ENCODE data around the gene TMIGD2.
A peak's percentile ranks its signal among the peaks of the same experiment; 100 is the strongest.
"Not testable (repeated sequence)": the region's sequence is repeated elsewhere in the genome, so short reads cannot be mapped to it uniquely, and the experiment has no call there.

TMIGD2 gene

DNA sequence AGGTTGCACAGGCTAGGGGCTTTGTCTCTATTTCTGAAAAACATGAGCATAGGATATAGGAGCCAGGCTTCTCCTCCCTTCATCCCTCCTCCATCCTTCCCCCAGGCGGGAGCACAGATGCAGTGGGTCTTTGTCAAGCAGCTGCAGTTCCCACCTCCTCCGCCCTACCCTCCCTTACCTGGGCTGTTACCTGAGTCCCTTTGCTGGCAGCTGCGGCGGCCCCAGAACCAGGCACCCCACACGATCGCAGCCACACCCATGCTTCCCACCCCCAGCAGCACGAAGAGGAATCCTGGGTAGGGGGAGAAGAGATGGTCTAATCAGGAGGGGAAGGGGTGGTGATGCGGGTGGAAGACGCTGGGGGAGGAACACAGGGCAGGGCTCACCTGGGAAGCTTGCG lies 7.8 kb downstream of the TMIGD2 start:
- H3K27ac ChIP-seq (ENCODE audit: low read depth, low read length): no peak overlapping the region
- no peak overlapping the region for H3K9ac ChIP-seq (ENCODE audit: low read depth, low read length)
- no peaks in the 10 kb centered on the region for H3K9me3 ChIP-seq (ENCODE audit: insufficient read depth, low read depth, low read length)
- no peaks in the 10 kb centered on the region for H3K4me1 ChIP-seq (ENCODE audit: insufficient read depth, low read length)
- H3K27me3 ChIP-seq (ENCODE audit: insufficient read depth, low read length): no peaks in the 10 kb centered on the region
- 63% methylated on average over 8 of the region's 10 CpGs for WGBS
- H3K4me3 ChIP-seq (ENCODE audit: low read length): no peak overlapping the region
- H3K36me3 ChIP-seq (ENCODE audit: insufficient read depth, low read length): no peaks in the 10 kb centered on the region

DNA sequence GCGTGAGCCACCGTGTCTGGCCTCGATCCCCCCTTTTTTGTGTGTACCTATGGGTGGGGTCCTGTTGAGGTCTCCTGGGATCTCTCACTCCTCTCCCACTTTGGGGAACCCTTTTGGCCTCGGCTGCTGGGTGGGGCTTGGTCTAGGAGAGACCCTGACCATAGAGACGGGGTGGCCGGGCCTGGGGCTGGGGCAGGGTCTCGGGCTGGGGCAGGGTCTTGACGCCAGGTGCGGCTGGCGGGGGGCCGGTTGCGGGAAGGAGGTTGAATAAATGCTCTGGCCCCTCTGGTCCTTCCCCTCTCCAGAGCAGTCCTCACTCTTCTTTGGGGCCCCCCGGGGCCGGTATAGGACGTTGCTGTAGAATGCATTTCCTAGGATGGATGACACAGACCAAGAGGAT lies 9.7 kb downstream of the TMIGD2 start:
- no peak overlapping the region for H3K27ac ChIP-seq (ENCODE audit: low read depth, low read length)
- H3K36me3 ChIP-seq (ENCODE audit: insufficient read depth, low read length): no peaks in the 10 kb centered on the region
- WGBS: 91% methylated on average over 15 of the region's 15 CpGs
- no peak overlapping the region for H3K4me3 ChIP-seq (ENCODE audit: low read length)
- H3K27me3 ChIP-seq (ENCODE audit: insufficient read depth, low read length): no peaks in the 10 kb centered on the region
- H3K4me1 ChIP-seq (ENCODE audit: insufficient read depth, low read length): no peaks in the 10 kb centered on the region
- no peaks in the 10 kb centered on the region for H3K9me3 ChIP-seq (ENCODE audit: insufficient read depth, low read depth, low read length)
- no peak overlapping the region for H3K9ac ChIP-seq (ENCODE audit: low read depth, low read length)

DNA sequence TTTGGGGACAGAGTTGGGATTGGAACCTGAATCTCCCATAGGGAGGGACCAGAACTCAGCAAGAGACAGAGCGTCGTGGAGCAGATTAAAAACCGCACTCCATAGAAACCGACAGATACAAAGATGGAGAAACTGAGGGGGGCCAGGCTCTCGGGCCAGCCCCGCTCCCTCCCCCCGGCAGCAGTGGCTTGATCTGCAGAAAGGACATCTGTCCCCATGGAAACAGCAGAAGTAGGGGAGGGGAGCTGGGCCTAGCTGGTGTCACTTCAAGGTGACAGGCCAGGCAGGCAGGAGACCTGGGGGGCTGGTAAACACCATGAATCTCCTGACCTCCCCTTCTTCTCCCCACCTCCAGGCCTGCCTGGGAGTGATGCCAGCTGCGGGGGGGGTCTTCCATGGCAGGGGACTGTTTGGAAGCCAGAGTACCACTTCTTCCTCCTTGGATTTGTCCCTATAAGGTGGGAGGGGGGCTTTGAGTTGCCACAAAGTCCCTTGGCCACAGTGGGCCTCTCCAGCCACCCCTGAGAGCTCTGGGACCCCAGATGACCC lies 10.9 kb downstream of the TMIGD2 start:
- Histone ChIP-seq H3K27ac (ENCODE audit: low read depth, low read length) (no peak overlapping the region), H3K27me3 (ENCODE audit: insufficient read depth, low read length) (no peaks in the 10 kb centered on the region), H3K9ac (ENCODE audit: low read depth, low read length) (no peak overlapping the region), H3K9me3 (ENCODE audit: insufficient read depth, low read depth, low read length) (no peaks in the 10 kb centered on the region), H3K36me3 (ENCODE audit: insufficient read depth, low read length) (no peaks in the 10 kb centered on the region), H3K4me1 (ENCODE audit: insufficient read depth, low read length) (no peaks in the 10 kb centered on the region), H3K4me3 (ENCODE audit: low read length) (no peak overlapping the region)
- WGBS: 86% methylated on average over 8 of the region's 8 CpGs

DNA sequence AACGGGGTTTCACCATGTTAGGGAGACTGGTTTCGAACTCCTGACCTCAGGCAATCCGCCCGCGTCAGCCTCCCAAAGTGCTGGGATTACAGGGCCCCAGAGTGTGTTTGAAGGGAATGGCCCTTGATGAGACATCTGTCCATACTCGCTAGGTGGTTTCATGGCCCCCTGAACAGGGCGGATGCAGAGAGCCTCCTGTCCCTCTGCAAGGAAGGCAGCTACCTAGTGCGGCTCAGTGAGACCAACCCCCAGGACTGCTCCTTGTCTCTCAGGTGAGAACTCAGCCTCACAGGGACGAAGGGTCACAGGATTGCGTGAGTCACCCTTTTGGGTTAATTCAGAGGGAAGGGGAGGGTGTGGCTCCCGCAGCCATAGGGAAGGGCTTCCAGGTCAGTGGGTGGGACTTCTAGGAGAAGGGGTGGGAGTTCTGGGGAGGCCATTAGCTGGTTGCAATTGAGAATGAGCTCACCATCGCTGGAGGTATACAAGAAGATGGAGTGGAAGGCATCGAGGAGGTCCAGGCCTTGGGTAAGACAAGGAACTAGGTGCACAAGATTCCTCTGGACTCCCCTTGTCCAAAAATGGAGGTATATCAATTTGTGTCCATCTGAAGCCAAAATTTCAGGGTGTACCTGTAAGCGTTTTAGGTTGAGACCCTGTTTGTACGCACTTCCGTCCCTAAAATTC lies 14.0 kb downstream of the TMIGD2 start:
- H3K27me3 ChIP-seq (ENCODE audit: insufficient read depth, low read length): no peaks in the 10 kb centered on the region
- H3K27ac ChIP-seq (ENCODE audit: low read depth, low read length): no peak overlapping the region
- H3K36me3 ChIP-seq (ENCODE audit: insufficient read depth, low read length): no peaks in the 10 kb centered on the region
- H3K4me1 ChIP-seq (ENCODE audit: insufficient read depth, low read length): peaks cover 2% of the 10 kb centered on the region; the same call in 1 of the 2 replicates
- WGBS: 83% methylated on average over 16 of the region's 16 CpGs
- no peak overlapping the region for H3K9ac ChIP-seq (ENCODE audit: low read depth, low read length)
- no peak overlapping the region for H3K4me3 ChIP-seq (ENCODE audit: low read length)
- H3K9me3 ChIP-seq (ENCODE audit: insufficient read depth, low read depth, low read length): no peaks in the 10 kb centered on the region

DNA sequence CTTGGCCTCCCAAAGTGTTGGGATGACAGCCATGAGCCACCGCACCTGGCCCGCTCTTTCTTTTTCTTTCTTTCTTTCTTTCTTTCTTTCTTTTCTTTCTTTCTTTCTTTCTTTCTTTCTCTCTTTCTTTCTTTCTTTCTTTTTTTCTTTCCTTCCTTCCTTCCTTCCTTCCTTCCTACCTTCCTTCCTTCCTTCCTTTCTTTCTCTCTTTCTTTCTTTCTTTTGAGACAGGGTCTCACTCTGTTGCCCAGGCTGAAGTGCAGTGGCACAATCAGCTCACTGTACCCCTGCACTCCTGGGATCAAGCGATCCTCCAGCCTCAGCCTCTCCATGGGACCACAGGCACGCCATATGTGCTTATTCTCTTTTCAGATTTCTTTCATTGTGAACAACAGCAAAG lies 16.0 kb downstream of the TMIGD2 start:
- H3K36me3 ChIP-seq (ENCODE audit: insufficient read depth, low read length); H3K4me1 ChIP-seq (ENCODE audit: insufficient read depth, low read length); H3K27ac ChIP-seq (ENCODE audit: low read depth, low read length); H3K9me3 ChIP-seq (ENCODE audit: insufficient read depth, low read depth, low read length); H3K4me3 ChIP-seq (ENCODE audit: low read length); H3K9ac ChIP-seq (ENCODE audit: low read depth, low read length): not testable (repeated sequence)
- WGBS: 97% methylated on average over 4 of the region's 4 CpGs
- H3K27me3 ChIP-seq (ENCODE audit: insufficient read depth, low read length): peaks cover 11% of the 10 kb centered on the region

DNA sequence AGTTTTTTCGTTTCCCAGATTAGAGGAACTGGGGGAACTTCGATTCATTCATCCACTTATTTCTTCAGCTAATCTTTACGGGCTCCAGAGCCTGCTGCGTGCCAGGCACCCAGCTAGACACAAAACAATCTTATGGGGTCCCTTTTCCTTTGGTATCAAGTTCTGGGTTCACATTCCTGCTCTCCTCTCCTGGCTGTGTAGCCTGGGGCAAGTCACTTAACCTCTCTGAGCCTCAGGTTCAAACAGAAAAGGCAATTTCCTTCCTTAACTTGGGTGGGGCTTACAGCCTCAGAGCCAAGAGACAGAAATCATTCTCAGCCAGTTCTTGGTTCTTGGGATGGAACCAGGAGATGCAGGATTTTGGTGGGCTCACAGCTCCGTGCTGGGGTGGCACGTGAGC lies 17.2 kb downstream of the TMIGD2 start:
- 79% methylated on average over 6 of the region's 6 CpGs for WGBS
- Histone ChIP-seq H3K27ac (ENCODE audit: low read depth, low read length) (no peak overlapping the region), H3K27me3 (ENCODE audit: insufficient read depth, low read length) (peaks cover 23% of the 10 kb centered on the region), H3K9ac (ENCODE audit: low read depth, low read length) (no peak overlapping the region), H3K9me3 (ENCODE audit: insufficient read depth, low read depth, low read length) (no peaks in the 10 kb centered on the region), H3K4me1 (ENCODE audit: insufficient read depth, low read length) (peaks cover 2% of the 10 kb centered on the region; the same call in 1 of the 2 replicates), H3K4me3 (ENCODE audit: low read length) (peak overlapping the region; percentile 27; the same call in 1 of the 2 replicates), H3K36me3 (ENCODE audit: insufficient read depth, low read length) (no peaks in the 10 kb centered on the region)

DNA sequence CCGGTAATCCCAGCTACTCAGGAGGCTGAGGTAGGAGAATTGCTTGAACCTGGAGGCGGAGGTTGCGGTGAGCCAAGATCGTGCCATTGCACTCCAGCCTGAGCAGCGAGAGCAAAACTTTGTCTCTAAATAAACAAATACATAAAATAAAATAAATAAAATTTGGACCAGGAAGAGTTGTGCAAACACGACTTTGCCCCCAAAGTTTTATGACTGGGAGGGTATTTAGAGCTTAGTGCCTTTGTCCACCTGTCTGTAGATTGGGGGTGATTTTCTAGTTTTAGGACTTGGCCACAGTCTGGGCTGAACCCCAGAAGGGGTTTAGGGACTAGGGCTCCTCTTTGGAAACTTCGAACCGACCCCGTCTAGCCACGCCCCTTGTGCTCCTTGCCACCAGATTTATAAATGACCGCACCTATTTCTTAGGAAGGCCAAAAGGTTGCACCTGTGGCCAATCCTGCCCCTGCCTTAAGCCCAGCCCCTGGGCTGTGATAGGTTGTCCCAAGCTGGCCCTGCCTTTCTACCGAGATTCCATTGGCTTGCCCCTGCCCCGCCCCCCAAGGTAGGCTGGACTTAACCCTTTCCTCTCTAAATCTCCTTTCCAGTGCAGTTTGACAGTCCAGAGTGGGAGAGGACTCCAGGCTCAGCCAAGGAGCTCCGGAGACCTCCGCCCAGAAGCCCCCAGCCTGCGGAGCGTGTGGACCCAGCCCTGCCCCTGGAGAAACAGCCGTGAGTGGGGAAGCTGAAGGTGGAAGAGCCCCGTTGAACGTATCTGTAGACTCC lies 17.8 kb downstream of the TMIGD2 start:
- H3K4me3 ChIP-seq (ENCODE audit: low read length): peak overlapping the region; percentile 40
- WGBS: 50% methylated on average over 18 of the region's 20 CpGs

DNA sequence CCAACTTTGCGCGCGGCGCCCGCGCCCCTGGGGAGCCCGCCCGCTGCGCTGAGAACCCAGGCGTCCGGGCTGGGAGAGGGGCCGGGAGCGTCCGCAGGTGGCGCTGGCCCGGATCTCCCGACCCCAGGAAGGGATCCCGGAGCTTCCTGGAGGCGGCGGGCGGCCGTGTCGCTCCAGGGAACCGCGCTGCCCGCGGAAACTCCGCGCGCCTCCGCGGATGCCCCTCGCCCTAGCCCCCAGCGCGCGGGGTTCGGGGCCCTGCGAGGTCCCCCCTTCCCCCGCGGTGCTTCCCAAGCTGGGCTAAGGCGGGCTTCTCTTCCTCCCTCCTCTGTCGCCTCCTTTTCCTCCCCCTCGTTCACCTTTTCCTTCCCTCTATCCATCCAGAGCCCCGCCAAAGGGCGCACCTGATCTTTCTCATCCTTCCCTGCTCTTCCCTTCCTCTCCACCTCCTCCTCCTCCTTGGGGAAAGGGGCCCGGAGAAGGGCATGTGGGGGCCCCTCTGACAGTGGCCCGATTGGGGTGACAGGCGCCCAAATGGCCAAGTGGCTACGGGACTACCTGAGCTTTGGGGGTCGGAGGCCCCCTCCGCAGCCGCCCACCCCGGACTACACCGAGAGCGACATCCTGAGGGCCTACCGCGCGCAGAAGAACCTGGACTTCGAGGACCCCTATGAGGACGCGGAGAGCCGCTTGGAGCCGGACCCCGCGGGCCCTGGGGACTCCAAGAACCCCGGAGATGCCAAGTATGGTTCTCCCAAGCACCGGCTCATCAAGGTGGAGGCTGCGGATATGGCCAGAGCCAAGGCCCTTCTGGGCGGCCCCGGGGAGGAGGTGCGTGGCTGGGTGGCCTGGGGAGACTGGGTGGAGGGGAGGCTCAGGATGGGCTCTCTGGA lies 22.4 kb downstream of the TMIGD2 start:
- Histone ChIP-seq H3K9me3 (ENCODE audit: insufficient read depth, low read depth, low read length) (no peaks in the 10 kb centered on the region), H3K4me1 (ENCODE audit: insufficient read depth, low read length) (peaks cover 2% of the 10 kb centered on the region; the same call in 1 of the 2 replicates), H3K27me3 (ENCODE audit: insufficient read depth, low read length) (peaks cover 47% of the 10 kb centered on the region), H3K9ac (ENCODE audit: low read depth, low read length) (peak overlapping the region; percentile 31; the same call in 1 of the 2 replicates), H3K4me3 (ENCODE audit: low read length) (peak overlapping the region; percentile 69), H3K27ac (ENCODE audit: low read depth, low read length) (no peak overlapping the region), H3K36me3 (ENCODE audit: insufficient read depth, low read length) (no peaks in the 10 kb centered on the region)
- 4% methylated on average over 71 of the region's 71 CpGs for WGBS

More for the DNA sequence above, 17.8 kb downstream of the TMIGD2 start:
- H3K4me1 ChIP-seq (ENCODE audit: insufficient read depth, low read length): peaks cover 2% of the 10 kb centered on the region; the same call in 1 of the 2 replicates
- peaks cover 29% of the 10 kb centered on the region for H3K27me3 ChIP-seq (ENCODE audit: insufficient read depth, low read length)
- H3K9ac ChIP-seq (ENCODE audit: low read depth, low read length): no peak overlapping the region
- H3K36me3 ChIP-seq (ENCODE audit: insufficient read depth, low read length): no peaks in the 10 kb centered on the region
- no peak overlapping the region for H3K27ac ChIP-seq (ENCODE audit: low read depth, low read length)
- no peaks in the 10 kb centered on the region for H3K9me3 ChIP-seq (ENCODE audit: insufficient read depth, low read depth, low read length)

DNA sequence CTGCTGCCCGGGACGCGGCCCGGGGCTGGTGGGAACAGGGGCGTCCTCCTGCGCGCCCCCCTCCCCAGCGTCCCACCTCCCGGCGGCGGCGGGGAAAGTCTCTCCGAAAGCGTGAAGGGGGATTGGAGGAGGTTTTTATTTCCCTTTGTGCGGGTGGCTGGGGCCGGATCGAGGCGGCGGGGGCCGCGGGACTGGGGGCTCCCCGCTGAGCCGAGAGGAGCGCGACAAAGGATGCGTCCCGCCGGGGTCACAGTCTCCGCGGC lies 23.0 kb downstream of the TMIGD2 start:
- H3K9ac ChIP-seq (ENCODE audit: low read depth, low read length): peak overlapping the region; percentile 31; the same call in 1 of the 2 replicates
- H3K4me1 ChIP-seq (ENCODE audit: insufficient read depth, low read length): peaks cover 1% of the 10 kb centered on the region; the same call in 1 of the 2 replicates
- 1% methylated on average over 30 of the region's 30 CpGs for WGBS
- H3K4me3 ChIP-seq (ENCODE audit: low read length): peak overlapping the region; percentile 69
- no peak overlapping the region for H3K27ac ChIP-seq (ENCODE audit: low read depth, low read length)
- H3K27me3 ChIP-seq (ENCODE audit: insufficient read depth, low read length): peaks cover 47% of the 10 kb centered on the region
- H3K36me3 ChIP-seq (ENCODE audit: insufficient read depth, low read length): no peaks in the 10 kb centered on the region
- no peaks in the 10 kb centered on the region for H3K9me3 ChIP-seq (ENCODE audit: insufficient read depth, low read depth, low read length)

DNA sequence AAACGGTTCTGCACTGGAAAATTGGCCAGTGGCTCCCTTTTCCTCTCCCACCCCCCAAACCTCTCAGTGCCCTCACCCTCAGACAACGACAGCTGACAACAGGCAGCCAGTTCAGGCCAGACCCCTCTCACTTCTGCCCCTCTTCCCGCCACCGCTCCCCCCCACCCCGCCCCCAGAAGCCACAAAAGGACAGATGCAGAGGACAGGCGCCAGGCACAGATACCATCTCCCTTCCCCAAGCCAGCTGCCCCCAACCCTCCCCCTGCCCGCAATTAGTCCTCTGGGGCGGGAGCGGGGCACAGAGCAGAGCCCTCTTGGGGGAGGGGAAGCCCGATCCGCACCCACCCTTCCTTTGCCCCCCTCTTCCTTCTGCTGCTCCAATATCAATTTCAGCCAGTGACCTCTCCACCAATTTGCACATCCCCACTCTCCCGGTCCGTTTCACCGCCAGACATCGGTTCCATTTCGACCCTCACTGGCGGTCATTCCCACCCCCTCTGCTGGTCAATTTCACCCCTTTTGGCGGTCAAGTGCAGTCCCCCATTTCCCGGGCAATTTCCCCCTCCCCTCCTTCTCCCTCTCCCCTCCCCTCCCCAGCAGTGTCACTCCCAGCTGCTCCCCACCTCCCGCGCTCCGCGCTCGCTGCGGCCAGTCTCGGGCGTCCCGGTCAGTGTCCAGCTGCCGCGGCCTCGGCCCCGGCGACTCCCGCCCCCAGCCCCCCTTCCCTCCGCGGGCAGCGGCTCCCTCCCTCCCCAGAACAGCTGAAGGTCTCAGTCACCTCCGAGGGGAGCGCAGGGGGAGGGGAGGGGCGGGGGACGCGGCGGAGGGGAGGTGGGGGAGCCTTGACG lies 23.5 kb downstream of the TMIGD2 start, which contains the start of gene SHD:
SHD (plus strand) TSS at position 848 of the 848 bp plus-strand sequence. CDS start 798 bp downstream, outside the sequence.
- WGBS: under 1% methylated on average over 38 of the region's 44 CpGs
- H3K36me3 ChIP-seq (ENCODE audit: insufficient read depth, low read length): no peaks in the 10 kb centered on the region
- H3K9me3 ChIP-seq (ENCODE audit: insufficient read depth, low read depth, low read length): no peaks in the 10 kb centered on the region
- peaks cover 47% of the 10 kb centered on the region for H3K27me3 ChIP-seq (ENCODE audit: insufficient read depth, low read length)
- H3K4me3 ChIP-seq (ENCODE audit: low read length): peak within 1 kb of the TSS; percentile 69
- peak within 1 kb of the TSS; percentile 31; the same call in 1 of the 2 replicates for H3K9ac ChIP-seq (ENCODE audit: low read depth, low read length)
- H3K4me1 ChIP-seq (ENCODE audit: insufficient read depth, low read length): no peaks in the 10 kb centered on the region
- no peak within 1 kb of the TSS for H3K27ac ChIP-seq (ENCODE audit: low read depth, low read length)
